Suprapubic skin (tissue), 3 donors: Measurements from ENCODE around the gene PPP2R2C.

Experiments used
- POLR2A ChIP-seq, 2 donors: fragments of 450-650 bp; IDR thresholded peaks; one replicate each; pipeline ENCODE4 v1.6.1; 2017; ENCODE audit warnings: antibody characterized with exemption in 2 of 2, mild to moderate bottlenecking in 2 of 2, moderate library complexity in 2 of 2
- TF ChIP-seq, protein P1 (sequence below), 2 donors: fragments of 200-600 bp in 1 of 2; fragments of 450-650 bp in 1 of 2; sonication (generic) in 1 of 2; IDR thresholded peaks; one replicate each; pipeline ENCODE4 v1.5.1; 2016 to 2019; ENCODE audit warnings: antibody characterized with exemption in 2 of 2, mild to moderate bottlenecking in 1 of 2, moderate library complexity in 1 of 2

DNA sequence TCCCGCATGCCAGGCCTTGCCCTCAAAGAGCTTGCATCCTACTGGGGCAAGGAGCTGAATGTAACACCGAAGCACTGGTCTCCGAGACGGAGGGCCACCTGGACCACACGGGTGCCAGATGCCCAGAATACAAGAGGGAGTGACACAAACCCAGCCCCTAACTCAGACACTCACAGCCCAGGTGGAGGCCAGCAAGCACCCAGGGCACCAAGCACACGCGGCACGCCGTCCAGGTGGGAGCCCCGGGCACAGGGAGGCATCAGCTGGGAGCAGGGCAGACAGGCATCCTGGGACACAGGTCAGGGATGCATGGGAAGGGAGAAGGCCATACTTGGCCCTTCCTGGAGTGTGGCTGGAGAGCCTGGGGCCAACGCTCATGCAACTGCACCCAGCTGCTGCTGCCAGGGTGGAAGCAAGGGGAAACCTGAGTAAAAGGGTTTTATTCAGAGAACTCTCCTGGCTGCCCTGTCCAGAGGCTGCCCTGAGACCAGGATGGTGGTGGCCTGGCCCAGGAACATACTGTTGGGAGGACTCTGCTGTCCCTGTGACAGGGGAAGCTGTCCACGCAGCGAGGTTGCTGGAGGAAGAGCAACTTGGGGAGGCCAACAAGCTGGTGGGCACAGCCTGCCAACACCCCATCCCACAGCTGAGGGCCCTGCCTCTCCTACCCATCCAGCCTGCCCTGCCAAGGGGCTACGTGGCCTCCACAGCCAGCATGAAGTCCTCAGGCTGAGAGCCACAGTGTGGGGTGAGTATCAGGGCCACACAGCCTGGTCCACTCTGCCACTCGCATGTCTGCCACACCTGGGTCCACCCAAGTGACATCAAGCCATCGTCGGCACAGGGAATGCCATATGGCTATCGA, 22.2 kb upstream of the PPP2R2C start:
- TF ChIP-seq, protein P1, sequence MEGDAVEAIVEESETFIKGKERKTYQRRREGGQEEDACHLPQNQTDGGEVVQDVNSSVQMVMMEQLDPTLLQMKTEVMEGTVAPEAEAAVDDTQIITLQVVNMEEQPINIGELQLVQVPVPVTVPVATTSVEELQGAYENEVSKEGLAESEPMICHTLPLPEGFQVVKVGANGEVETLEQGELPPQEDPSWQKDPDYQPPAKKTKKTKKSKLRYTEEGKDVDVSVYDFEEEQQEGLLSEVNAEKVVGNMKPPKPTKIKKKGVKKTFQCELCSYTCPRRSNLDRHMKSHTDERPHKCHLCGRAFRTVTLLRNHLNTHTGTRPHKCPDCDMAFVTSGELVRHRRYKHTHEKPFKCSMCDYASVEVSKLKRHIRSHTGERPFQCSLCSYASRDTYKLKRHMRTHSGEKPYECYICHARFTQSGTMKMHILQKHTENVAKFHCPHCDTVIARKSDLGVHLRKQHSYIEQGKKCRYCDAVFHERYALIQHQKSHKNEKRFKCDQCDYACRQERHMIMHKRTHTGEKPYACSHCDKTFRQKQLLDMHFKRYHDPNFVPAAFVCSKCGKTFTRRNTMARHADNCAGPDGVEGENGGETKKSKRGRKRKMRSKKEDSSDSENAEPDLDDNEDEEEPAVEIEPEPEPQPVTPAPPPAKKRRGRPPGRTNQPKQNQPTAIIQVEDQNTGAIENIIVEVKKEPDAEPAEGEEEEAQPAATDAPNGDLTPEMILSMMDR (IDR thresholded peaks at IDR 0.05), result no peak
- no peak for TF ChIP-seq POLR2A (IDR thresholded peaks at IDR 0.05)
